NCI-H1694 treated with DMSO at 0.1 percent for 48 hours (cell line): Measurements from ENCODE around the gene KSR1.

Experiments
- DNase-seq: peaks from one replicate; lab custom pipeline; 2025; lab: John Stamatoyannopoulos, UW

The KSR1 gene

GRCh38 chr17:27590864-27591263 is 134.6 kb downstream of the KSR1 start:
- no peak for DNase-seq

GRCh38 chr17:27591986-27592385 is 135.7 kb downstream of the KSR1 start:
- no peak for DNase-seq

- no peak for DNase-seq
Measured at GRCh38 chr17:27593232-27593856, 137.1 kb downstream of the KSR1 start.

- no peak for DNase-seq
Measured at GRCh38 chr17:27593857-27594255, 137.6 kb downstream of the KSR1 start.

- no peak for DNase-seq
Measured at GRCh38 chr17:27595208-27595607, 139.0 kb downstream of the KSR1 start.

GRCh38 chr17:27596096-27596495 is 139.8 kb downstream of the KSR1 start:
- no peak for DNase-seq

GRCh38 chr17:27596566-27597187 is 140.4 kb downstream of the KSR1 start:
- DNase-seq = peak; percentile 46

- no peak for DNase-seq
Measured at GRCh38 chr17:27597188-27597580, 140.9 kb downstream of the KSR1 start.

GRCh38 chr17:27597783-27598320 is 141.6 kb downstream of the KSR1 start:
- DNase-seq = no peak

- DNase-seq = no peak
Measured at GRCh38 chr17:27598337-27599050, 142.2 kb downstream of the KSR1 start.

- no peak for DNase-seq
Measured at GRCh38 chr17:27600471-27600870, 144.2 kb downstream of the KSR1 start.

GRCh38 chr17:27601069-27601974 is 145.1 kb downstream of the KSR1 start:
- DNase-seq = peak; percentile 76

GRCh38 chr17:27601975-27602302 is 145.7 kb downstream of the KSR1 start:
- DNase-seq = no peak

GRCh38 chr17:27602721-27603420 is 146.6 kb downstream of the KSR1 start:
- peak; percentile 33 for DNase-seq

GRCh38 chr17:27603421-27603770 is 147.1 kb downstream of the KSR1 start:
- no peak for DNase-seq

- no peak for DNase-seq
Measured at GRCh38 chr17:27603880-27604794, 147.9 kb downstream of the KSR1 start.

GRCh38 chr17:27605409-27605808 is 149.2 kb downstream of the KSR1 start:
- DNase-seq = no peak

GRCh38 chr17:27607521-27608091 is 151.4 kb downstream of the KSR1 start:
- DNase-seq = no peak

GRCh38 chr17:27608328-27609230 is 152.3 kb downstream of the KSR1 start:
- no peak for DNase-seq
